HFF-Myc (cell line): ENCODE data around the gene ARPC5.
A peak's percentile ranks its signal among the peaks of the same experiment; 100 is the strongest.

Experiments used
- DNase-seq: peaks from one replicate; pipeline ENCODE4 v3.0.0-alpha.2; 2011; ENCODE audit warnings: low read depth; ENCODE audit errors: extremely low read depth
- H3K4me3 ChIP-seq: replicated peaks from 2 replicates; pipeline ENCODE4 v1.5.1; 2011; ENCODE audit warnings: low read depth, mild to moderate bottlenecking, control low read depth, low read length
- CTCF ChIP-seq: IDR thresholded peaks from 2 replicates; pipeline ENCODE4 v1.5.1; 2012; ENCODE audit warnings: mild to moderate bottlenecking, low read depth, low read length, control low read depth; ENCODE audit errors: missing control alignments

ARPC5 gene

GRCh38 chr1:183648042-183648441 is 12.5 kb upstream of the ARPC5 start:
- DNase-seq, result no peak
- H3K4me3 ChIP-seq, result no peak overlapping the region
- TF ChIP-seq CTCF, result no peak

- DNase-seq, result no peak
- no peak for TF ChIP-seq CTCF
These were observed 11.2 kb upstream of the ARPC5 start for GRCh38 chr1:183646776-183647175.

GRCh38 chr1:183645531-183645930 is 9.9 kb upstream of the ARPC5 start:
- H3K4me3 ChIP-seq, result no peak overlapping the region
- DNase-seq, result no peak
- no peak for TF ChIP-seq CTCF

More at GRCh38 chr1:183646776-183647175, 11.2 kb upstream of the ARPC5 start:
- H3K4me3 ChIP-seq, result no peak overlapping the region

GRCh38 chr1:183642166-183642565 is 6.6 kb upstream of the ARPC5 start:
- no peak for TF ChIP-seq CTCF
- no peak for DNase-seq
- no peak overlapping the region for H3K4me3 ChIP-seq

- DNase-seq, result no peak
- no peak for TF ChIP-seq CTCF
- H3K4me3 ChIP-seq, result no peak overlapping the region
These were observed 4.6 kb upstream of the ARPC5 start for GRCh38 chr1:183640193-183640592.

GRCh38 chr1:183638649-183639387 is 3.2 kb upstream of the ARPC5 start:
- no peak for DNase-seq
- H3K4me3 ChIP-seq, result no peak overlapping the region
- TF ChIP-seq CTCF, result no peak

- peak overlapping the region; percentile 85 for H3K4me3 ChIP-seq
These were observed 1.2 kb upstream of the ARPC5 start for GRCh38 chr1:183636783-183637182.

More at GRCh38 chr1:183636783-183637182, 1.2 kb upstream of the ARPC5 start:
- no peak for DNase-seq
- no peak for TF ChIP-seq CTCF
